HEK293T (cell line): ENCODE results near the gene WDR82.
"Not testable (repeated sequence)": the region's sequence is repeated elsewhere in the genome, so short reads cannot be mapped to it uniquely, and the experiment has no call there.

Experiments
- CTCF ChIA-PET: fragments of 350-600 bp; formaldehyde crosslinking; extraction: SDS; loops from one replicate; lab custom pipeline; 2021; ENCODE audit warnings: antibody characterized with exemption, inconsistent platforms; lab: Yijun Ruan, JAX
- POLR2A ChIA-PET: fragments of 350-600 bp; formaldehyde crosslinking; extraction: SDS; loops from one replicate; lab custom pipeline; 2020; ENCODE audit warnings: antibody characterized with exemption, inconsistent platforms; lab: Yijun Ruan, JAX
- DNase-seq: peaks from one replicate; pipeline ENCODE4 v3.0.0; 2012; ENCODE audit warnings: mixed read lengths; ENCODE audit errors: extremely low spot score
- ARNT ChIP-seq: fragments of 450-650 bp; IDR thresholded peaks from 2 replicates; pipeline ENCODE4 v1.6.1; 2017; ENCODE audit warnings: mild to moderate bottlenecking
- BHLHE40 ChIP-seq: fragments of 450-650 bp; IDR thresholded peaks from 2 replicates; pipeline ENCODE4 v1.6.1; 2016; ENCODE audit warnings: mild to moderate bottlenecking, moderate library complexity, borderline replicate concordance
- CTBP1 ChIP-seq: fragments of 450-650 bp; IDR thresholded peaks from 2 replicates; pipeline ENCODE4 v1.6.1; 2016; ENCODE audit warnings: borderline replicate concordance
- ELF4 ChIP-seq: fragments of 450-650 bp; IDR thresholded peaks from 2 replicates; pipeline ENCODE4 v1.6.1; 2017; ENCODE audit warnings: antibody characterized with exemption
- FOXA1 ChIP-seq: fragments of 450-650 bp; IDR thresholded peaks from 2 replicates; pipeline ENCODE4 v1.6.1; 2016; ENCODE audit warnings: mild to moderate bottlenecking
- FOXK2 ChIP-seq: fragments of 450-650 bp; IDR thresholded peaks from 2 replicates; pipeline ENCODE4 v1.6.1; 2016; ENCODE audit warnings: mild to moderate bottlenecking
- FOXM1 ChIP-seq: fragments of 450-650 bp; IDR thresholded peaks from 2 replicates; pipeline ENCODE4 v1.6.1; 2017; ENCODE audit warnings: mild to moderate bottlenecking, borderline replicate concordance
- HDGF ChIP-seq: fragments of 450-650 bp; IDR thresholded peaks from 2 replicates; pipeline ENCODE4 v1.6.1; 2017; ENCODE audit warnings: antibody characterized with exemption, borderline replicate concordance
- L3MBTL2 ChIP-seq: fragments of 450-650 bp; conservative IDR thresholded peaks from 2 replicates; pipeline ENCODE4 v1.6.1; 2016; ENCODE audit warnings: mild to moderate bottlenecking
- LEF1 ChIP-seq: fragments of 450-650 bp; IDR thresholded peaks from 2 replicates; pipeline ENCODE4 v1.6.1; 2017; ENCODE audit warnings: mild to moderate bottlenecking, borderline replicate concordance
- NFRKB ChIP-seq: fragments of 450-650 bp; IDR thresholded peaks from 2 replicates; pipeline ENCODE4 v1.6.1; 2016; ENCODE audit warnings: mild to moderate bottlenecking, moderate library complexity
- SP1 ChIP-seq: fragments of 450-650 bp; IDR thresholded peaks from 2 replicates; pipeline ENCODE4 v1.6.1; 2017
- SUZ12 ChIP-seq: fragments of 450-650 bp; IDR thresholded peaks from 2 replicates; pipeline ENCODE4 v1.6.1; 2016; ENCODE audit warnings: mild to moderate bottlenecking
- TARDBP ChIP-seq: fragments of 450-650 bp; IDR thresholded peaks from 2 replicates; pipeline ENCODE4 v1.6.1; 2016
- ZNF384 ChIP-seq: fragments of 450-650 bp; IDR thresholded peaks from 2 replicates; pipeline ENCODE4 v1.6.1; 2016
- TF ChIP-seq, protein P1 (sequence below): fragments of 450-650 bp; IDR thresholded peaks from 2 replicates; pipeline ENCODE4 v1.6.1; 2016

WDR82 gene

DNA sequence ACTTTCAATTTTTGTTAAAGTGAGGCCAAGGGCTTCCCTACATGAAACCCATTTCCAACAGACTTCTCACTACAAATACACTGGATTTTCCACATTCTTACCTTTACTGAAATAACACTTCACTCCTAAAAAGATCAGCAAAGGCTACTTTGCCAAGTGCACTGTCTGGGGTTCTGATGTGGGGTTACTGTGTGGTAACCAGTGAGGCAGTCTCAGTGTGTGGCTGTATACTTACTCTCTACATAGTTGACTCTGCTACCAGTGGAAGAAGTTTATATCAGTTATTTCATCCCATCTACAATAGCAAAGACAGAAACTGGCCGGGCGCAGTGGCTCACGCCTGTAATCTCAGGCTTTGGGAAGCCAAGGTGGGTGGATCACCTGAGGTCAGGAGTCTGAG lies 5.6 kb downstream of the WDR82 start:
- ChIA-PET POLR2A (no interaction called here), CTCF (no interaction called here)
- no peak for DNase-seq
- TF ChIP-seq FOXA1, result no peak
- no peak for TF ChIP-seq FOXM1
- TF ChIP-seq ELF4, result no peak
- TF ChIP-seq SP1, result no peak
- no peak for TF ChIP-seq L3MBTL2
- TF ChIP-seq BHLHE40, result no peak
- TF ChIP-seq ZNF384, result no peak
- TF ChIP-seq LEF1, result no peak
- TF ChIP-seq SUZ12, result no peak
- TF ChIP-seq, protein P1, sequence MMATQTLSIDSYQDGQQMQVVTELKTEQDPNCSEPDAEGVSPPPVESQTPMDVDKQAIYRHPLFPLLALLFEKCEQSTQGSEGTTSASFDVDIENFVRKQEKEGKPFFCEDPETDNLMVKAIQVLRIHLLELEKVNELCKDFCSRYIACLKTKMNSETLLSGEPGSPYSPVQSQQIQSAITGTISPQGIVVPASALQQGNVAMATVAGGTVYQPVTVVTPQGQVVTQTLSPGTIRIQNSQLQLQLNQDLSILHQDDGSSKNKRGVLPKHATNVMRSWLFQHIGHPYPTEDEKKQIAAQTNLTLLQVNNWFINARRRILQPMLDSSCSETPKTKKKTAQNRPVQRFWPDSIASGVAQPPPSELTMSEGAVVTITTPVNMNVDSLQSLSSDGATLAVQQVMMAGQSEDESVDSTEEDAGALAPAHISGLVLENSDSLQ, result no peak
- no peak for TF ChIP-seq ARNT
- no peak for TF ChIP-seq NFRKB
- no peak for TF ChIP-seq TARDBP
- no peak for TF ChIP-seq HDGF
- no peak for TF ChIP-seq FOXK2

DNA sequence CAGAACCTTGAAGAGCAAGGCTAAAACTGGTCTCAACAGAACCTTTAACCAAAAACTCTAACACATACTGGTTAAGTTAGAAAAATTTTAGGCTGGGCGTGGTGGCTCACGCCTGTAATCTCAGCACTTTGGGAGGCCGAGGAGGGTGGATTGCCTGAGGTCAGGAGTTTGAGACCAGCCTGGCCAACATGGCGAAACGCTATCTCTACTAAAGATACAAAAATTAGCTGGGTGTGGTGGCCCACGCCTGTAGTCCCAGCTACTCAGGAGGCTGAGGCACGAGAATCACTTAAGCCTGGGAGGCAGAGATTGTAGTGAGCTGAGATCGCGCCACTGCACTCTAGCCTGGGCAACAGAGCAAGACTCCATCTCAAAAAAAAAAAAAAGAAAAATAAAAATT lies 6.3 kb downstream of the WDR82 start:
- DNase-seq, POLR2A ChIA-PET: not testable (repeated sequence)
- CTCF ChIA-PET, result interaction anchor here (0.7 kb wide), 1 partner anchor 68 kb away, joined by 3 read pairs; no protein-coding TSS in a partner anchor

DNA sequence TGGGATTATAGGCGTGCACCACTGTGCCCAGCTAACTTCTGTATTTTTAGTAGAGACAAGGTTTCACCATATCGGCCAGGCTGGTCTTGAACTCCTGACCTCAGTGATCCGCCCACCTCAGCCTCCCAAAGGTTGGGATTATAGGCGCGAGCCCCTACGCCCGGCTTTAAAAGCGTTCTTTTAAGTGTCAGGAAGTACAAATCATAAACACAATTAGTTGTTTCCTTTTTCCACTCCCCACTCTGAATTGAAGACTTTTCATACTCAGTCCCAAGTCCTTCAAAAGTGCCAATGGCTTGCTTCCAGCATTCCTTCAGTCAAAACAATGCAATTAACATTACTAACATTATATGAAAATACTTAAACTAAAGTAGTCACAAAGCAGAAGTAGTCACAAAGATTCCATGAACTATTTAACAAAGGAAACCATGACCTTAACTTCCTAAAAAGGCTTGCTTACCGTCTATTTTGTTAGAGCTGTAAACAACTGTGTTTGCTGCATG lies 8.1 kb downstream of the WDR82 start:
- CTCF ChIA-PET, result no interaction called here
- TF ChIP-seq FOXK2, result no peak
- no peak for TF ChIP-seq SUZ12
- TF ChIP-seq SP1, result no peak
- TF ChIP-seq BHLHE40, result no peak
- no peak for TF ChIP-seq FOXA1
- no peak for TF ChIP-seq ARNT
- TF ChIP-seq, protein P1, result no peak
- TF ChIP-seq LEF1, result no peak
- TF ChIP-seq ELF4, result no peak
- no peak for DNase-seq
- POLR2A ChIA-PET, result interaction anchor here (1.2 kb wide), 1 partner anchor 9 kb away, joined by 3 read pairs; no protein-coding TSS in a partner anchor

DNA sequence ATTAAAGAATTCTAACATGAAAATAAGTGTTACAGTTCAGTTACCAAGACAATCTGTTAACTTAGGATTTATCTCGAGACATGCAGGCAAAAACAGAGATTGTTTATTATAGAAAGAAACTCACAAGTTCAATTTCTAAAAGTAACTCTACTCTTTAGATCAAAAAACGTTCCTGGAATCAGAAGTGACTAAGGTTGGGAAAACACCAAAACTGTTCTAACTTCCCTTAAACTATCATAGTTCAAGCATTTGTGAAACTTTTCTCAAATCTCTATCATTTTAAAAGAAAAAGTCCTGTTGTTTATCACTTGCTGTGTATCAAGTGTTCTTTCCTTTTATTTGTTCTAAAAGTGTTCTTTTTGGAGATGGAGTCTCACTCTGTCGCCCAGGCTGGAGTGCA lies 8.7 kb downstream of the WDR82 start:
- POLR2A ChIA-PET, result no interaction called here
- TF ChIP-seq LEF1 (no peak), SP1 (no peak), ELF4 (no peak), BHLHE40 (no peak), ZNF384 (no peak), L3MBTL2 (no peak), CTBP1 (no peak), FOXA1 (no peak), FOXM1 (no peak), SUZ12 (no peak), ARNT (no peak), NFRKB (no peak), HDGF (no peak), TARDBP (no peak), FOXK2 (no peak)
- TF ChIP-seq, protein P1, result no peak
- CTCF ChIA-PET, result no interaction called here
- DNase-seq, result no peak

DNA sequence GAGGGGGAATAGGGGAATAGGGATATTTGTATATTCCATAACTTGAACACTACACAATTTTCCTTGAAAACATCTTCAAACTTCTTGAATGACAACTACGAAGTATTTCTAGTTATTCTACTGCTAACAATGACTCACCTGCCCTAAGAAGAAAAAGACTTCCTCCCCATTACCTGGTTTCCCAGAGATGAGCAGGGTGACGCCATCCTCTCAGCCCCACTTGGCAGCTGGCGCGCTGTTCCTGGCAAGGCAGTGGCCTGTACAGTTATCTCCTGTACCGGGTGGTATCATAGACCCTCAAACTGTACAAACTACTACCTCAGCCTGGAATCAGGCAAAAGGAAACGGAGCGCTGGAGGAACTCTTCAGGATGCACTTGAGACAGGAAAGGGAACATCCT lies 10.4 kb downstream of the WDR82 start:
- POLR2A ChIA-PET, result no interaction called here
- CTCF ChIA-PET, result no interaction called here
- no peak for DNase-seq

DNA sequence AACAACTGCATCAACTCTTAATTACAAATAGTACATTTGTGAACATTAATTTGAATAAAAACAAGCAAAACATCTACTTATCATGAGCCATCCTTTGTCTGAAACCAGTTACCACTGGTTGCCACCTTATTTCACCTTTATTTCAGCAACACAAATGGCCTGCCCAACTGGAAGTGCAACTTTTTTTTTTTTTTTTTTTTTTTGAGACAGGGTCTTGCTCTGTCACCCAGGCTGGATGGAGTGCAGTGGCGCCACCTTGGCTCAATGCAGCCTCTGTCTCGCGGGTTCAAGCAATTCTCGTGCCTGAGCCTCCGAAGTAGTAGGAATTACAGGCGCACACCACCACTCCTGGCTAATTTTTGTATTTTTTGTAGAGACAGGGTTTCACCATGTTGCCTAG lies 13.1 kb downstream of the WDR82 start:
- ChIA-PET CTCF (no interaction called here), POLR2A (no interaction called here)
- TF ChIP-seq ZNF384, result peak; percentile 69; the same call in 1 of the 2 replicates
- no peak for TF ChIP-seq FOXK2
- no peak for DNase-seq

More for the DNA sequence above, 10.4 kb downstream of the WDR82 start:
- no peak for TF ChIP-seq LEF1
- TF ChIP-seq L3MBTL2, result no peak
- no peak for TF ChIP-seq ZNF384
- no peak for TF ChIP-seq NFRKB
- TF ChIP-seq ARNT, result no peak
- no peak for TF ChIP-seq FOXK2
- no peak for TF ChIP-seq TARDBP
- no peak for TF ChIP-seq BHLHE40
- TF ChIP-seq FOXM1, result no peak
- TF ChIP-seq, protein P1, result no peak
